ENCODE data around the gene COQ8A. TPM values are rescaled to one million over a fixed set of nuclear protein-coding genes. Genes with fewer than 3 reads are reported as not detected.
"Not testable (repeated sequence)": the region's sequence is repeated elsewhere in the genome, so short reads cannot be mapped to it uniquely, and the experiment has no call there.

COQ8A gene
- total RNA-seq, 4 donors from 2014 or later: 46.0 to 80.5 (median 67.7) TPM

GRCh38 chr1:226953175-226953800 is 13.2 kb downstream of the COQ8A start:
- no peaks in the 10 kb centered on the region for H3K36me3 ChIP-seq
- no peaks in the 10 kb centered on the region for H3K9me3 ChIP-seq
- H3K27me3 ChIP-seq: no peaks in the 10 kb centered on the region
- H3K4me3 ChIP-seq: no peak overlapping the region
- H3K27ac ChIP-seq: no peak overlapping the region
- intact Hi-C loops (cut with DNase I; ENCODE audit: low total_unique reads) (no loop called here), in situ Hi-C loops (cut with MboI; ENCODE audit: low pct_ligation_motif_present in 1 of 4, low pct_unique_long_range_greater_than_20kb in 1 of 4, low sequenced_read_pairs in 3 of 4) (no loop called here)
- WGBS, 2 donors (ENCODE audit: low coverage in 1 of 2): 89 to 100% methylated on average over 4 to 11 of the region's 11 CpGs
- H3K4me1 ChIP-seq: peaks cover 0 to 4% (median 0%) of the 10 kb centered on the region in 4 donors
- TF ChIP-seq, protein P1, sequence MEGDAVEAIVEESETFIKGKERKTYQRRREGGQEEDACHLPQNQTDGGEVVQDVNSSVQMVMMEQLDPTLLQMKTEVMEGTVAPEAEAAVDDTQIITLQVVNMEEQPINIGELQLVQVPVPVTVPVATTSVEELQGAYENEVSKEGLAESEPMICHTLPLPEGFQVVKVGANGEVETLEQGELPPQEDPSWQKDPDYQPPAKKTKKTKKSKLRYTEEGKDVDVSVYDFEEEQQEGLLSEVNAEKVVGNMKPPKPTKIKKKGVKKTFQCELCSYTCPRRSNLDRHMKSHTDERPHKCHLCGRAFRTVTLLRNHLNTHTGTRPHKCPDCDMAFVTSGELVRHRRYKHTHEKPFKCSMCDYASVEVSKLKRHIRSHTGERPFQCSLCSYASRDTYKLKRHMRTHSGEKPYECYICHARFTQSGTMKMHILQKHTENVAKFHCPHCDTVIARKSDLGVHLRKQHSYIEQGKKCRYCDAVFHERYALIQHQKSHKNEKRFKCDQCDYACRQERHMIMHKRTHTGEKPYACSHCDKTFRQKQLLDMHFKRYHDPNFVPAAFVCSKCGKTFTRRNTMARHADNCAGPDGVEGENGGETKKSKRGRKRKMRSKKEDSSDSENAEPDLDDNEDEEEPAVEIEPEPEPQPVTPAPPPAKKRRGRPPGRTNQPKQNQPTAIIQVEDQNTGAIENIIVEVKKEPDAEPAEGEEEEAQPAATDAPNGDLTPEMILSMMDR (IDR thresholded peaks at IDR 0.05): no peak
- TF ChIP-seq POLR2AphosphoS5 (IDR thresholded peaks at IDR 0.05) (no peak), POLR2A (IDR thresholded peaks at IDR 0.05) (no peak), EP300 (IDR thresholded peaks at IDR 0.05; ENCODE audit: low read depth) (no peak)
- no peak for DNase-seq

GRCh38 chr1:226954337-226954736 is 14.2 kb downstream of the COQ8A start:
- 60 to 100% methylated on average over 1 to 3 of the region's 6 CpGs for WGBS, 2 donors (ENCODE audit: low coverage in 1 of 2)
- H3K36me3 ChIP-seq: no peaks in the 10 kb centered on the region
- H3K27ac ChIP-seq: no peak overlapping the region
- TF ChIP-seq POLR2A (IDR thresholded peaks at IDR 0.05) (no peak), EP300 (IDR thresholded peaks at IDR 0.05; ENCODE audit: low read depth) (no peak), POLR2AphosphoS5 (IDR thresholded peaks at IDR 0.05) (no peak)
- TF ChIP-seq, protein P1 (IDR thresholded peaks at IDR 0.05): no peak
- in situ Hi-C loops (cut with MboI; ENCODE audit: low pct_ligation_motif_present in 1 of 4, low pct_unique_long_range_greater_than_20kb in 1 of 4, low sequenced_read_pairs in 3 of 4): no loop called here
- H3K27me3 ChIP-seq: no peaks in the 10 kb centered on the region
- no peak overlapping the region for H3K4me3 ChIP-seq
- H3K9me3 ChIP-seq: no peaks in the 10 kb centered on the region
- peaks cover 0 to 4% (median 0%) of the 10 kb centered on the region in 4 donors for H3K4me1 ChIP-seq
- no peak for DNase-seq
- intact Hi-C loops (cut with DNase I; ENCODE audit: low total_unique reads): no loop called here

GRCh38 chr1:226954777-226955176 is 14.7 kb downstream of the COQ8A start:
- DNase-seq: no peak
- Histone ChIP-seq H3K4me1 (peaks cover 0 to 4% (median 0%) of the 10 kb centered on the region in 4 donors), H3K36me3 (no peaks in the 10 kb centered on the region), H3K9me3 (no peaks in the 10 kb centered on the region), H3K4me3 (no peak overlapping the region), H3K27me3 (no peaks in the 10 kb centered on the region), H3K27ac (no peak overlapping the region)
- WGBS, 2 donors (ENCODE audit: low coverage in 1 of 2): 95% methylated on average over 4 of the region's 4 CpGs; no CpG with 5 or more reads in 1 of the 2 donors
- intact Hi-C loops (cut with DNase I; ENCODE audit: low total_unique reads): no loop called here
- in situ Hi-C loops (cut with MboI; ENCODE audit: low pct_ligation_motif_present in 1 of 4, low pct_unique_long_range_greater_than_20kb in 1 of 4, low sequenced_read_pairs in 3 of 4): no loop called here
- TF ChIP-seq POLR2AphosphoS5 (IDR thresholded peaks at IDR 0.05) (no peak), POLR2A (IDR thresholded peaks at IDR 0.05) (no peak), EP300 (IDR thresholded peaks at IDR 0.05; ENCODE audit: low read depth) (no peak)
- TF ChIP-seq, protein P1 (IDR thresholded peaks at IDR 0.05): no peak

GRCh38 chr1:226955857-226956256 is 15.8 kb downstream of the COQ8A start:
- H3K4me1 ChIP-seq; H3K27me3 ChIP-seq; in situ Hi-C loops (cut with MboI; ENCODE audit: low pct_ligation_motif_present in 1 of 4, low pct_unique_long_range_greater_than_20kb in 1 of 4, low sequenced_read_pairs in 3 of 4); H3K36me3 ChIP-seq; H3K4me3 ChIP-seq; H3K9me3 ChIP-seq; DNase-seq; H3K27ac ChIP-seq; intact Hi-C loops (cut with DNase I; ENCODE audit: low total_unique reads): not testable (repeated sequence)
- WGBS, 2 donors (ENCODE audit: low coverage in 1 of 2): 80 to 90% methylated on average over 1 to 2 of the region's 2 CpGs
